ENCODE results near the gene SPINK14. TPM values are rescaled to one million over a fixed set of nuclear protein-coding genes. Genes with fewer than 3 reads are reported as not detected.

Gene SPINK14, protein sequence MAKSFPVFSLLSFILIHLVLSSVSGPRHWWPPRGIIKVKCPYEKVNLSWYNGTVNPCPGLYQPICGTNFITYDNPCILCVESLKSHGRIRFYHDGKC
- total RNA-seq, result not detected in 2 replicates

DNA sequence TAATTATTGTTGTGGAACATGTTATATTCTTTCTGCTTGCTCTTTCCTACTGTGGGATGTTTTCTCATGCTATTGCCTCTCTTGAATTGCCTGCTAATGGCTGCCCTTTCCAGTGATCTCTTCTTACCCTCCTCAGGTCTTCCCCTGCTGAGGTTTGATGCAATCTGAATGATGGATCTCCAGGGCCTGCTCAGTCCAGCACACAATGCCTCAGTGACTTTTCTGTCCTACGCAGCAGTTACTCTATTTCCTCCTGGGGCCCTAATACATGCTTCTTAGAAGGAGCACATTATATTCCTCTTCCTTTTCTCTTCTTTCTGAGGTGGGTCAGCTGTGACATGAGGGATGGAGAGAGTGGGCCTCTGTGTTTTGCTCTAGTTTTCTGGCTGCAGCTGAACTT lies at the start of gene SPINK14:
Gene SPINK14 (plus strand): TSS at position 301 of the 400 bp plus-strand sequence. CDS start 1,187 bp downstream, outside the sequence.

DNA sequence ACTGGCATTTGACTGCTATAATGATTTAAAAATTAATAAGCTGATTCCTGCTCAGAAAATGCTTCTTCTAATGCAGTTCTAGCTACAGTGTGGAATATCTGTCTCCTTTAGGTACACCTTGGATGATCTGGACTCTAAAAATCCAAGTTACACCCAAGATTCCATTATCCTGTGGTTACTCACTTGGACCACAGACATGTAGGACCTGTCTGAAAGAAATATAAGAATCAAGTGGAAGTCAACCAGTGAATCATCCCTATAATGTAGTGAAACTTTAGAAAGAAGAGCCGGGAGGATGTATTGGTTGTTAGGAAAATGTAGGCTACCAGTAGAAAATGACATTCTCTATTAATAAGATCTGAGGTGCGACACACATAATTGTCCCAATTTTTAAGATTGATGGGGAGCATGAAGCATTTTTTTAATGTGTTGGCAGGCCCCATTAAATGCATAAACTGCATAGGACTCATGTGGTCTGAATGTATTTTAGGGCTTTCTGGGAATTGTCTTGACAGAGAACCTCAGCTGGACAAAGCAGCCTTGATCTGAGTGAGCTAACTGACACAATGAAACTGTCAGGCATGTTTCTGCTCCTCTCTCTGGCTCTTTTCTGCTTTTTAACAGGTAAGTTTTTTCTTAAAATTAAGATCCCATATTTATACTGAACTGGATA lies 34.3 kb downstream of the SPINK14 start, which contains the start of gene SPINK6:
Gene SPINK6 (plus strand): TSS at position 512 of the 673 bp plus-strand sequence. CDS start 55 bp downstream, at position 567.

Other genes starting within 250 kb of the SPINK14 start
- gene SPINK5, start 104.6 kb upstream of the SPINK14 start, total RNA-seq, result not detected in 2 replicates
- not detected in 2 replicates for gene SPINK6, start 34.5 kb downstream of the SPINK14 start, total RNA-seq
- not detected in 2 replicates for gene MARCOL, start 70.0 kb downstream of the SPINK14 start, total RNA-seq
- gene SPINK13, start 100.2 kb downstream of the SPINK14 start, total RNA-seq, result not detected in 2 replicates
- gene SPINK7, start 143.9 kb downstream of the SPINK14 start, total RNA-seq, result not detected in 2 replicates
- not detected in 2 replicates for gene SPINK9, start 167.0 kb downstream of the SPINK14 start, total RNA-seq
- 18.2 and 21.1 TPM in 2 replicates for gene FBXO38, start 215.4 kb downstream of the SPINK14 start, total RNA-seq